Posterior cingulate gyrus (tissue), 11 donors: ENCODE measurements around the gene CRMP1.
A peak's percentile ranks its signal among the peaks of the same experiment; 100 is the strongest.
"Not testable (repeated sequence)": the region's sequence is repeated elsewhere in the genome, so short reads cannot be mapped to it uniquely, and the experiment has no call there.

Source experiments
- DNase-seq, 10 donors: peaks; one replicate each; pipeline versions ENCODE4 v3.0.0 to v3.0.0-alpha.2; 2020 to 2021; ENCODE audit warnings: mixed read lengths in 3 of 10
- intact Hi-C: fragments of 100-400 bp; cut with DNase I; formaldehyde crosslinking; loops from one replicate; pipeline ENCODE4 v1.15.1; 2023

The CRMP1 gene

DNA sequence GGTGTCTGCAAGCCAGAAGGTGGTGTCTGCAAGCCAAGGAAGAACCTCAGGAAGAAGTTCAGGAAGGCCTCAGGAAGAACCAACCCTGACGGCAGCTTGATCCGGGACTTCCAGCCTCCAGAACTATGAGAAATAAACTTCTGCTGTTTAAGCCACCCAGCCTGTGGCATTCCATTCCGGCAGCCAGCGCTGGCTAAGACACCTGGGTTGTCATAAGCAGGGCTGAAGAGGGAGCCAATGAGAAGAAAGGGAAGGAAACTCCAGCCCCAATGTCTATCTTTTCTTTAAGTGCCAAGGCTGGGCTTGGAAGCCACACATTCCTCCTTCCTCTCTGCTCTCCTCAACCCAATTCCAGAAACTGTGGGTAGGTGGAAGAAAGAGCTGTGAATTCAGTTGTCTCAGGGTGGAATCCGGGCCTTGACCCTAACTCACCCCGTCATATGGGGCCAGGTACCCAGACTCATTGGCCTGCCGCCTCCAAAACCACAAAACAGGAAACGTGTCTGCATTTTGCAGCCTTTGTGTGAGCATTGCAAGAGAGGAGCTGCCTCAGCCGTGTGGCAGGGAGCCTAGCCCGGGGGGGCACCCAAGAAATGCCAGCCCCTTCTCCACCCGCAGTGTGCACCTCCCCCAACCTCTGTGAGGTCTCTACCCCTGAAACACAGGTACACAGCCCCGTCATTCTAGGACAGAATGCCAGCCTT is 26.8 kb downstream of the CRMP1 start:
- intact Hi-C loops: no loop called here
- peak in 1 of 10 donors; percentile 67 for DNase-seq

DNA sequence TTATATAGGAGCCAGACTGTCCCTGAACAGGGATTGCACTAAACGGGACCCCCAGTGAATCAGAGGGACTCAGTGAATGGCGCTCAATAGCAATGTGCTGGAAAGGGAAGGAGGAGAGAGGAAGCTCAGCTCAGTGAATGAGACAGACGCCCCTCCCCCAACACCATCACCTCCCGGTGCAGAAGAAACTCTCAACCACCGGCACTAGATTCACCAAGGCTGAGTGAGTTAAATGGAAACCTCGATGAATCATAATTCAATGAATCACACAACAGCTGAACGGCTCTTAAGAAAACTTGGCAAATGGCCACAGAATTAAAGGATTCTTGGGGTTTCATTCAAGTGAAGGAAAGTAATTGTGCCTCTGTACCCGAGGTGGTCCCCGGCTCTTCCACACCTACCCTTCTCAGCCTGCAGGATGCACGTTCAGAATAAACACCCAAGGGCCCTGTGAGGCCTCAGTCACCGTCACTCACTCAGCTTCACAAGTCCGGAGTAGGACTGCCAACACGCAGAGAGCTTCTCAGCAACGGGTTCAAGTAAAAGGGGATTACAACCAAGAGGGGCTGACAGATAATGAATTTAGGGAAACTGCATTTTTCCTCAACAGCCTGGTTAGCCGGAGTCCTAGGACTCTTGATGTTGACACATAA is 29.3 kb downstream of the CRMP1 start:
- intact Hi-C loops: no loop called here
- DNase-seq: peak in 2 of 10 donors; percentile 41 to 85

DNA sequence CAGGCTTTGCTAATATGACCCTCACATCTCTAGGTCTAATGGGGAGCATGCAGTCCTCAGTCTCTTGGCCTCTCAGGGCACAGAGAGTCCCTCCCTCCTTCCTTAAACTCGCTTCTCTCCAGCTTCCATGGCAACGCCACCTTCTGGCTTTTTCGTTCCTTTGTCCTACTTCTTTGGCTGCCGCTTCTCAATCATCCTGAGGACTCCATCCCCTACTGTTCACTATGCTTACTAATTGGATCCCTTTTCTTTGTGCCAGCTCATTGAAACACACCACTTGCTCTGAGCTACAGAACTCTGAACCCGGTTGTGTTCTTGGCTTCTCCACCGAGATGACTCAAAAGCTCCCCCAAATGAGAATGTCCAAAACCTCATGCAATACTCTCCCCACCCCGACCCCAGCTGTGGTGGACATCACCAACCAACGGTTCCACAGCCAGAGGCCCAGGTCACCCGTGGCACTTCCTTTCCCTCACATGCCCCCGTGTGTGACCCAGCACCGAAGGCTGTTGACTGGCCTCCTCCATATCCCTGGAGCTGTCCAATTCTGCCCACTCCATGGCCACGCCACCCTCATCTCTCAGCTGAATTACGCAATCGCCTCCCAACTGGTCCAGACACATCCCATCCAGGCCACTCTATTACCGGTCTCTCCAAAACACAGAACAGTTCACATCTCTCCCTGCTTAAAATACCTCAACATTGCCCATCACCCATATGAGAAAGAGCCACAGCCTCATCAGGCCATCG is 34.7 kb downstream of the CRMP1 start:
- intact Hi-C loops: no loop called here
- DNase-seq: peak in 2 of 10 donors; percentile 19 to 39

DNA sequence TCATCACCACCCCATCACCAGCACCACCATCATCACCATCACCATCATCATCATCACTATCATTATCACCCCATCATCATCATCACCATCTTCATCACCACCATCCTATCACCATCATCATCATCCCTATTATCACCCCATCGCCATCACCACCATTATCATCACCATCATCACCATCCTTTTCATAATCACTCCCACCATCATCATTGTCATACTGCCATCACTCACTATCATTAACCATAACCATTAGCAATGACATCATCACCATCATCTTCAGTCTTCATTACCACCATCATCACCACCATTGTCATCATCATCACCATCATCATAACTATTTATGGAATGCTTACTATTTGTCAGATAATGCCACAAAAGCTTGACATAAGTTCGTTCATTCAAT is 35.7 kb downstream of the CRMP1 start:
- DNase-seq: no peak
- intact Hi-C loops: no loop called here

DNA sequence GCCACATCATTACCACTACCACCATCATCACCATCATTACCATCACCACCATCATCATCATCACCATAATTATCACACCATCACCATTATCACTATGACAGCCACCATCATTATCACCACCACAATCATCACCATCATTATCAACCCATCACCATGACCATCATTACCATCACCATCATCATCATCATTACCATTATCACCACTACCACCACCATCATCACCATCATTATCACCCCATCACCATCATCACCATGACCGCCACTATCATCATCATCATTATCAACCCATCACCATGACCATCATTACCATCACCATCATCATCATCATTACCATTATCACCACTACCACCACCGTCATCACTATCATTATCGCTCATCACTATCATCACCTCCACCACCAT is 36.5 kb downstream of the CRMP1 start:
- intact Hi-C loops, DNase-seq: not testable (repeated sequence)

DNA sequence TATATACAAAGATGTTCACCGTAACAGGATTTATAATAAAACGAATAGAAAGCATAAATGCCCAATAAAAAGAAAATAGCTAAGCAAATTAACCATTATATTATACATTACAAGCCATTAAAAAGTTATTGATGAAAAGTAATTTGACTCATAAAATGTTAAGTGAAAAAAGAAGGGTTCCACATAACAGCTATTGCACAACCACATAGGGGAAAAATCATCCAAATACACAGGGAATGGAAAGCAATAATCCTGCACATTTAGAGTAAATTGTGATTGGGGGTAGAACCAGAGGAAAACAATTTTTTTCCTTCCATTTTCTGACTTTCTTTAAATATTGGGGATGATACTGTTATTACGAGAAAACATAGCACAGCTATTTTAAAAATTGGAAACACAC is 38.0 kb downstream of the CRMP1 start:
- intact Hi-C loops: no loop called here
- DNase-seq: no peak

DNA sequence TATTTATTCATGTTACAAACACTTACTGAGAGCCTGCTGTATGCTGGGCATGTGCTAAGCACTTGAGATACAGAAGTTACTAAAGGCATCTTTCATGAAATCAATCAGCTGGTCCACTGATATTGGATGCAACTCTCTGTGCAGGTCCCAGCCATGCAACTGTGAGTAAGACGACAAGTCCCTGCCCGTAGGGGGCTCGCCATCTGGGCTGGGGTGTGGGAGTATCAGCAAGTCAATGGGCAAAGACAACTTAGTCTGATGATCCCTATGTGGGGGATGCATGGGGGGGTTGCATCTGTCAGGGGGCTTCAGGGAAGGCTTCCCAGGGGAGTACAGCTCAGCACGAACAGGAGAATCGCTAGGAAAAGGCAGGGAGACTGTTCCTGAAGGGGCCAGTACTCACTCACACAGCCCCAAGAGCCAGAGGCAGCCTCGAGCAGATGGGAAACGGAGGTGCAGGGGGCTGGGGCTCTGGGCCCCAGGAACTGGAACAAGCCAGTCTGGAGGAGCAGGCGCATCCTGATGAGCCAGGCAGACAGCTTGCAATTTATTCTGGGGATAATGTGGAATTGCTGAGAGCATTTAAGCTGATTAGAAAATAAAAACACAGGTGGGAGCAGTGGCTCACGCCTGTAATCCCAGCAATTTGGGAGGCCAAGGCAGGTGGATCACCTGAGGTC is 40.2 kb downstream of the CRMP1 start:
- intact Hi-C loops: no loop called here
- DNase-seq: no peak

DNA sequence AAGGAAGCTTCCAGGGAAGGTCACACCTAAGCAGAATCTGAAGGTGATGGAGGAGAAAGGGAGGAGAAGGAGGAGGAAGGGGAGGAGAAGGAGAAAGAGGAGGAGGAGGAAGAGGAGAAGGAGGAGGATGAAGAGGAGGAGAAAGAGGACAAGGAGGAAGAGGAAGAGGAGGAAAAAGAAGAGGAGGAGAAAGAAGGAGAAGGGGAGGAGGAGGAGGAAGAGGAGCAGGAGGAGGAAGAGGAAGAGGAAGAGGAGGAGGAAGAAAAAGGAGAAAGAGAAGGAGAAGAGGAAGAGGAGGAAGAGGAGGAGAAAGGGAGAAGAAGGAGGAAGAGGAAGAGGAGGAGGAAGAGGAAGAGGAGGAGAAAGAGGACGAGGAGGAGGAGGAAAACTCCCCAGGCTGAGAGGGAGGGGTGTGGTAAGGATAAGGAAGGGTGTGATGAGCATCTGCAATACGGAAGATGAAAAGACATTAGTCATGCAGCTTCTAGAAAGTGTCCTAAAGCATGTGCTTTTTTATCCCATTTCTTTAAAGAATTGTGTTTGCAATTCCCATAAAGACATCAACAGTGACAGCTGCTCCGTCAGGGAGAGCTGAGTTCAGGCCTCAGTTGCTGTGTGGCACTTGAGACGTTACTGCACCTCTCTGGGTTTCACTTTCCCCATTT is 41.1 kb downstream of the CRMP1 start:
- DNase-seq: no peak
- intact Hi-C loops: no loop called here

DNA sequence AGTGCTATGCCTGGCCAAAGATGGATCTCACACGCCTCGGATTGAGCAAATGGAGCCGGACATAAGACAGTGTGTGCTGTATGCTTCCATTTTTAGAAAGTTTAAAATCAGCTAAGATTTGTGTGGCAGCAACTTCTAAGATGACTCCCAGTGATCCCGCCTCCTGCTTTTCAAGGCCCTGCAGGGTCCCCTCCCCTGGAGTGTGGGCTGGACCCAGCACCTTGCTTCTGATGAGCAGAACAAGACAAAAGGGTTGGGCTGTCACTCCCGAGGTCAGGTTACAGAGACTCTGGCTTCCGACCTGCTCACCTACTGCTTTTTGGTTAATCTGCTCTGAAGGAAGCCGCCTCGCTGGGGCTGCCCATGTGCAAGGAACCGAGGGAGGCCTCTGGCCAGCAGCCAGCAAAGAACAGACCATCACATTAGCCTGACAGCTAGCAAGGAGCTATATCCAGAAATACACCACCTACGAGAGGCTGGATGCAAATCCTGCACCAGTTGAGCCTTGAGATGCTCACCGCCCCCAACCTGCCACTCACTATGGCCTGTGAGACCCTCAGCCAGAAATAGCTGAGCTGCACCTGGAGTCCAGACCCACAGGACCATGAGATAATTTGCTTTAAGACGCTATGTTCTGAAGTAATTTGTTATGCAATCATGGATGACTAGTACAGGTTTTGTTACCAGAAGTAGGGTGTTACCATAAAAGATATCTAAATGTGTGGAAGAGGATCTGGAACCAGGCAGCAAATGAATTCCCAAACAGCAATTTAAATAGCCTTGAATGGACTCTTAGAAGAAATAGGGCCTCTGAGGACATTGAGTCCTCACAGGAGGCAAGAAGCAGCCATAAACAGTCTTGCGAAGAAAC is 47.6 kb downstream of the CRMP1 start:
- DNase-seq: peak in 6 of 10 donors; percentile 32 to 90 (median 60)
- intact Hi-C loops: no loop called here

DNA sequence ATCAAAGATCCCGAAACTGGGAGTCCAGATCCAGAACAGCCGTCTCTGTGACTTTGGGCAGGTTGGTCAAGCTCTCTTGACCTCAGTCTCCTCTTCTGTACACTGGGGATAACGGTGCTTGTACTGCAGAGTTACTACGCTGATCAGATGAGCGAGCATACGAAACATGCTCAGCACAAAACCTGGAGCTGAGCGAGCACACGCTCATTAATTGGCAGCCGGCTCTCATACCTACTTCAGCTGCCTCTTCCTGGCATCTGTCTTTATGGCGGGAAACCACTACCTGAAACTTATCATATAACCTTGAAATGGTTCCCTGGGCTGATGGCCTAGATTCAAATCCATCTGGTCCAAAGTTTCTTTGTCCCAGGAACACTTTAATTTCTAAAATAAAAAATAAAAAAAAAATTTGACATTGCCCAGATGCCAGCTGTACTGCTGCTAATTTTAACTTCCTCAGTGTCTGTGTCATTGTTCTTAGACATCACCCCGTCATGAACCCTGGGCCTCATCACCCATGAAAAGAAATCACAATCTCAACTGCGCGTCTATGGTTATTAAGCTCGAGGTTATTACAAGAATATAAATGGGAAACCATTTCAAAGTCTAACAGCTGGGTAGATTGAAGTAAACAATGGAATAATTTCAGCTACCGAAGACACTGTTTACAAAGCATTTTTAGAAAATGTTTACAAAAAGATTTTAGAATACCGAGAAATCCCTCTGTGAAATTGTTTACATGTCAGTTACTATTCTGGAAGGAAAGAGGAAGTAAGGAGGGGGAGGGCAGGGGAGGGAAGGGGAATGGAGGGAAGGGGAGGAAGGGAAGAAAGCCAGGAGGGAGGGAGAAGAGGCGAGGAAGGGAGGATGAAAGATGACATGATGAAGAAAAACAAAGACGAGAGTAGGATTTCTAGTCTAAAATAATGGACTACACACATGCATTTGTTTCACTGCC is 49.0 kb downstream of the CRMP1 start:
- intact Hi-C loops: no loop called here
- no peak for DNase-seq

DNA sequence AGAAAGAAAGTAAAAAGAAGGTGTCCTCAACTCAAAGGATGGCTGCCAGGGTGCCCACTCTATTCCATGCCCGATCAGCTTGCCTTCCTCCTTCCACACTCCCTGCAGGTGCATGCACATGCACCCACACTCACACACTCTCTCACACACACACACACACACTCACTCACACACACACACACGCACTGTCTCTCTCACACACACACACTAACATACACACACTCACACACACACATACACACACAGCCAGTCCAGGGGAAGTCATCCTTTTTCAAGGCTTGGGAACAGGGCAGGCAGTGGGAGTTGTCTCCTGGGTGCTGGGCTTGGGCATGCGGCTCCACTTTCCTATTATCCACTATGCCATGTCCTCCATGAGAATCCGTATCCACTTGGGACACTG is 50.4 kb downstream of the CRMP1 start:
- no peak for DNase-seq
- intact Hi-C loops: no loop called here

DNA sequence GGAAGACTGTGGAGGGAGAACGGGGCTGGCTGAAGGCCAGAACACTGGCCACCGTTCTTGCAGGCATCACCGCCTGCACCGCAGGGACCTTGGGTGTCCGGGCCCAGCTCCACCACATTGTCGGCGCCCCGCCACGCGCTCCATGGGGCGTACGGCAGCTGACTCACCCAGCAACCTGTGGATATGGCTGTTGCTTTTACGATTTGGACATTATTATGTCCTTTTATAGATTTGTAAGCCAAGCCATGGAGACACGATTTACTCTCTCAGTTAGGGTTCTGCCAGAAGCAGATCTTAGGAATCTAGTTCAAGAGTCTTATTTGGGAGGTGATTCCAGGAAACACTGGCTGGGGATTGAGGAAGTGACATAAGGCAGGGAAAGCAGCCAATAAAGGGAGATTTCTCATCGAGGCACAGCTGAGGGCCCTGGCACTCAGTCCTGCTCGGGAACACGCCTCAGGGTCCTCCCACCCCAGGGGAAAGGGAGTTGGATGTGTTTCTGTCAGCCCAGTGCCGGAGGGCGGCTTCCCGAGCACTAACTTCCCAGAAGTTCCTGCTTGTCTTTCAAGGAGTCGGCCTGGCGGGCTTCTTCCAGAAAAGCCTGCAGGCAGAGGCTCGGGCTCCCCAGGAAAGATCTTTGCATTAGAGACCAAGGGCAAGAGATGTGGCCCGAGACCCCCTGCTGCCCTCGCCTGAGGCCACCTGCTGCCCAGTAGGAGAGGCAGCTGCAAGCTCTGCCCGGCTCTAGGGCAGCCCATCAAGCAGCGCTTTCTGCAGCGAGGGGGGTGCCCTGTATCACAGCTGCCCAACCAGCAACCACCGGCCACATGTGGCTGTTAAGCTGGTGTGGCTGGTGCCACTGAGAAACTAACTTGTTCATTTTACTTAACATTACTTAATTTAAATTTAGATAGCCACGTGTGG is 52.9 kb downstream of the CRMP1 start:
- peak in 3 of 10 donors; percentile 37 to 88 (median 85) for DNase-seq
- intact Hi-C loops: no loop called here

DNA sequence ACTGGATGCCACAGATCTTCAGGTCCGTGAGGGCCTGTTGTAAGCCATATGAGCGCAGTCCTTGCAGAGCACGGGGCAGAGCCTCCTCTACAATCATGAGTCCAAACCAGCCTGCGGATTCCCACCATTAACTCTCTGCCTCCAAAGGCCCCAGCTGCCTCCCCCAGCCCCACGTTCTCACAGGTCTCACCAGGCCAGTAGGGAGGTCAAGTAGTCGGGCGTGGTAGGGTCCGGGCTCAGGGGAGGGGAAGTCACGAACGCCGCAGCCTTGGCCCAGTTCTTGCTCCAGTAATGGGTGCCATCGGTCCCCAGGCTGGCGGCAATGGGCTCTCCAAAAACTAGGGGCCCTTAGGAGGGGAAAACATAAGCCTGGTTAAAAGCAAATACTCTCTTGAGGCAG is 53.6 kb downstream of the CRMP1 start:
- intact Hi-C loops: no loop called here
- DNase-seq: no peak

DNA sequence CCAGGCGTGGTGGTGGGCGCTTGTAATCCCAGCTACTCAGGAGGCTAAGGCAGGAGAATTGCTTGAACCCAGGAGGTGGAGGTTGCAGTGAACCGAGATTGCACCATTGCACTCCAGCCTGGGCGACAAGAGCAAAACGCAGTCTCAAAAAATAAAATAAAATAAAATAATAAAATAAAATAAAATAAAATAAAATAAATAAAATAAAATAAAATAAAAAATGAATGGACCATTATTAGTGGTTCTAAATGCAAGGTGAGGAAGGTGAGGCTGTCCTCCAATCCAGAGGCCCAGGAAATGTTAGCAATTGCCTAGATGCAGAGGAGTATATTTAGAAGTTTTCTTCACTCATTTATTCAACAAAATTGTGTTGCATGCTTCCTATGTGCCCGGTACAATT is 55.4 kb downstream of the CRMP1 start:
- DNase-seq, intact Hi-C loops: not testable (repeated sequence)

DNA sequence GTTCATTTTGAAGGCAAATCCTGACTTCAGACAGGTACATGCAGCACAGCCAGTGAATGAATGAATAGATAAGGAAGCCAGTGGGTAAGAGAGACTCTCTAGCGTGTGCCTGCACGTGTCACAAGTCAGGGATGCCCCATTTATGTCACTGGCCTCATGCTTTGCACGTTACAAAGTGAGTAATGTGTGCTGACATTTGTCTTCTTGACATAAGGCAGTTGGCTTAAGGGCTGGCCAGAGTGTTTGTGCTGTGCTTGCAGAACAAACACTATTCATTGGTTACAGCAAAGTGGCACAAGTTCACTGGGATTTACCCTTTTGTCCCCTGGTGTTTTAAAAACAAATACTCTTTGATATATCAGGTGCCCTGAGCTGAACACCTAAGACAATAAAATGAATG is 55.9 kb downstream of the CRMP1 start:
- intact Hi-C loops: no loop called here
- DNase-seq: no peak

DNA sequence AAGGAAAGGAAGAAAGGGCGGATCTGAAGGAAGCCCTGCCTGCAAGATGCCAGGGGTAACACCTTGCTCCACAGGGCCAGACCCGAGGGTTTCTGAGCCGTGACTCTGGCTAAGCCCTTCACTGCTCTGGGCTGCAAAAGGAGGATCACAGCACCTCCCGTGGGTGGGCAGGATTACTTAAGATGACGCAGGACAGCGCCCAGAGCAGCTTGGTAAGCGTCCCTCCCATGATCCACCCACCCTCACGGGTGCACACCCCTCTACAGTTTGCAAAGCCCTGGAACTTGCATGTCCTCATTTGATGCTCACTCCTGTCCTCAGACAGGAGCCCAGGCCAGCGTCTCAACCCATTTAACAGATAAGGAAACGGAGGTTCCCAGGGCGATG is 64.9 kb downstream of the CRMP1 start:
- intact Hi-C loops: no loop called here
- no peak for DNase-seq
